ENCODE data around the gene CYSTM1.

CYSTM1 gene

GRCh38 chr5:140273401-140273877 lies 98.5 kb downstream of the CYSTM1 start:
- no peaks in the 10 kb centered on the region for H3K9me2 ChIP-seq (replicated peaks; ENCODE audit: control insufficient read depth, low read length)
- TF ChIP-seq CTCF (IDR thresholded peaks at IDR 0.05; ENCODE audit: low read depth, low read length, poor library complexity, severe bottlenecking), result no peak
- no peak overlapping the region for H3K4me3 ChIP-seq (ENCODE audit: low read length)
- no peaks in the 10 kb centered on the region for H4K20me1 ChIP-seq (ENCODE audit: control insufficient read depth, insufficient read depth, low read depth, low read length)
- H3K9me3 ChIP-seq (ENCODE audit: control insufficient read depth, insufficient read depth, low read length), result no peaks in the 10 kb centered on the region
- H3K79me2 ChIP-seq (ENCODE audit: control insufficient read depth, low read length), result no peaks in the 10 kb centered on the region
- no peak overlapping the region for H3K4me2 ChIP-seq (ENCODE audit: low read length)
- H3K27ac ChIP-seq (ENCODE audit: low read depth, low read length), result no peak overlapping the region
- no peaks in the 10 kb centered on the region for H3K27me3 ChIP-seq (ENCODE audit: control insufficient read depth, low read length)
- H3K36me3 ChIP-seq (ENCODE audit: control insufficient read depth, low read length), result 0 out of 2 replicates have a peak, but pooled peaks cover 4% of the 10 kb centered on the region
- H3F3A ChIP-seq (ENCODE audit: control insufficient read depth, insufficient read depth), result 0 out of 2 replicates have a peak, but pooled peaks cover under 1% of the 10 kb centered on the region
- peaks cover 13% of the 10 kb centered on the region for H3K4me1 ChIP-seq (ENCODE audit: control insufficient read depth, low read length)

- H3K4me2 ChIP-seq (ENCODE audit: low read length), result no peak overlapping the region
- H3K4me1 ChIP-seq (ENCODE audit: control insufficient read depth, low read length), result peaks cover 7% of the 10 kb centered on the region
- H3K4me3 ChIP-seq (ENCODE audit: low read length), result no peak overlapping the region
- H3K36me3 ChIP-seq (ENCODE audit: control insufficient read depth, low read length), result 0 out of 2 replicates have a peak, but pooled peaks cover 4% of the 10 kb centered on the region
- TF ChIP-seq CTCF (IDR thresholded peaks at IDR 0.05; ENCODE audit: low read depth, low read length, poor library complexity, severe bottlenecking) (no peak), EZH2phosphoT487 (IDR thresholded peaks at IDR 0.05; ENCODE audit: borderline replicate concordance, low read length) (no peak)
- no peaks in the 10 kb centered on the region for H3K9me2 ChIP-seq (replicated peaks; ENCODE audit: control insufficient read depth, low read length)
- H3K9me3 ChIP-seq (ENCODE audit: control insufficient read depth, insufficient read depth, low read length), result no peaks in the 10 kb centered on the region
- no peaks in the 10 kb centered on the region for H3K27me3 ChIP-seq (ENCODE audit: control insufficient read depth, low read length)
- H3K27ac ChIP-seq (ENCODE audit: low read depth, low read length), result no peak overlapping the region
- no peaks in the 10 kb centered on the region for H3K79me2 ChIP-seq (ENCODE audit: control insufficient read depth, low read length)
- H3F3A ChIP-seq (ENCODE audit: control insufficient read depth, insufficient read depth), result 0 out of 2 replicates have a peak, but pooled peaks cover 3% of the 10 kb centered on the region
- no peaks in the 10 kb centered on the region for H4K20me1 ChIP-seq (ENCODE audit: control insufficient read depth, insufficient read depth, low read depth, low read length)
These were observed 100.8 kb downstream of the CYSTM1 start for GRCh38 chr5:140275837-140276236.

GRCh38 chr5:140282266-140282665 lies 107.3 kb downstream of the CYSTM1 start:
- TF ChIP-seq EZH2phosphoT487 (IDR thresholded peaks at IDR 0.05; ENCODE audit: borderline replicate concordance, low read length), result no peak
- no peak for TF ChIP-seq CTCF (IDR thresholded peaks at IDR 0.05; ENCODE audit: low read depth, low read length, poor library complexity, severe bottlenecking)
- Histone ChIP-seq H4K20me1 (ENCODE audit: control insufficient read depth, insufficient read depth, low read depth, low read length) (no peaks in the 10 kb centered on the region), H3K27ac (ENCODE audit: low read depth, low read length) (peak overlapping the region; percentile 79), H3K27me3 (ENCODE audit: control insufficient read depth, low read length) (no peaks in the 10 kb centered on the region), H3K36me3 (ENCODE audit: control insufficient read depth, low read length) (no peaks in the 10 kb centered on the region), H3K9me3 (ENCODE audit: control insufficient read depth, insufficient read depth, low read length) (no peaks in the 10 kb centered on the region), H3K9me2 (replicated peaks; ENCODE audit: control insufficient read depth, low read length) (no peaks in the 10 kb centered on the region), H3K4me3 (ENCODE audit: low read length) (no peak overlapping the region), H3F3A (ENCODE audit: control insufficient read depth, insufficient read depth) (peaks cover 10% of the 10 kb centered on the region), H3K4me1 (ENCODE audit: control insufficient read depth, low read length) (peaks cover 41% of the 10 kb centered on the region), H3K79me2 (ENCODE audit: control insufficient read depth, low read length) (peaks cover 34% of the 10 kb centered on the region), H3K4me2 (ENCODE audit: low read length) (peak overlapping the region; percentile 82)

Measured in DOHH2 (cell line).